Ectodermal cell (in vitro differentiated cells): Measurements from ENCODE around the gene ZNF407.
"Not testable (repeated sequence)": the region's sequence is repeated elsewhere in the genome, so short reads cannot be mapped to it uniquely, and the experiment has no call there.

Experiments used
- H3K27ac ChIP-seq: 2 replicates; pipeline ENCODE4 v1.7.0; 2013; ENCODE audit warnings: mild to moderate bottlenecking, low read depth, low read length; ENCODE audit not compliant: insufficient read depth, poor library complexity, severe bottlenecking
- H3K27me3 ChIP-seq: 2 replicates; pipeline ENCODE4 v1.7.0; 2013; ENCODE audit warnings: mild to moderate bottlenecking, low read length; ENCODE audit not compliant: insufficient read depth, control insufficient read depth, poor library complexity, severe bottlenecking
- H3K36me3 ChIP-seq: one replicate; pipeline ENCODE4 v1.7.0; 2013; ENCODE audit warnings: low read length; ENCODE audit not compliant: control insufficient read depth, insufficient read depth
- H3K4me1 ChIP-seq: one replicate; pipeline ENCODE4 v1.7.0; 2013; ENCODE audit warnings: low read length; ENCODE audit not compliant: control insufficient read depth, insufficient read depth
- H3K4me3 ChIP-seq: 2 replicates; pipeline ENCODE4 v1.7.0; 2013; ENCODE audit warnings: low read depth, low read length, control low read depth; ENCODE audit not compliant: insufficient read depth
- H3K9me3 ChIP-seq: 2 replicates; pipeline ENCODE4 v1.7.0; 2013; ENCODE audit warnings: mild to moderate bottlenecking, low read length, moderate library complexity; ENCODE audit not compliant: control insufficient read depth
- WGBS, 2 experiments: methylation state at CpG; one replicate each; pipeline ENCODE4 v1.1.7; 2013; ENCODE audit warnings: missing lambda C conversion rate in 2 of 2; 5-methylcytosine and 5-hydroxymethylcytosine counted together

The ZNF407 gene

GRCh38 chr18:74562775-74563174 lies 34.9 kb upstream of the ZNF407 start:
- WGBS, 2 experiments: 92 to 97% methylated on average over 4 of the region's 4 CpGs
- H3K36me3 ChIP-seq: no peaks in the 10 kb centered on the region
- H3K27ac ChIP-seq: no peak overlapping the region
- no peak overlapping the region for H3K4me3 ChIP-seq
- H3K9me3 ChIP-seq: peaks cover 3% of the 10 kb centered on the region
- no peaks in the 10 kb centered on the region for H3K27me3 ChIP-seq
- H3K4me1 ChIP-seq: no peaks in the 10 kb centered on the region

- no peaks in the 10 kb centered on the region for H3K4me1 ChIP-seq
- no peaks in the 10 kb centered on the region for H3K27me3 ChIP-seq
- H3K27ac ChIP-seq: no peak overlapping the region
- no peaks in the 10 kb centered on the region for H3K36me3 ChIP-seq
- WGBS, 2 experiments: 98 to 99% methylated on average over 3 of the region's 3 CpGs
- peaks cover 3% of the 10 kb centered on the region for H3K9me3 ChIP-seq
- no peak overlapping the region for H3K4me3 ChIP-seq
These were observed 33.7 kb upstream of the ZNF407 start for GRCh38 chr18:74563999-74564398.

- H3K9me3 ChIP-seq, H3K4me1 ChIP-seq, H3K27me3 ChIP-seq, H3K27ac ChIP-seq, H3K36me3 ChIP-seq, H3K4me3 ChIP-seq: not testable (repeated sequence)
- 92 to 97% methylated on average over 1 of the region's 1 CpG for WGBS, 2 experiments
These were observed 32.5 kb upstream of the ZNF407 start for GRCh38 chr18:74565164-74565563.

- not testable (repeated sequence) for H3K27ac ChIP-seq, H3K27me3 ChIP-seq, H3K4me1 ChIP-seq, H3K9me3 ChIP-seq, H3K36me3 ChIP-seq, H3K4me3 ChIP-seq
- 74 to 77% methylated on average over 3 of the region's 3 CpGs for WGBS, 2 experiments
These were observed 31.7 kb upstream of the ZNF407 start for GRCh38 chr18:74565993-74566392.

- Histone ChIP-seq H3K4me3 (no peak overlapping the region), H3K27me3 (no peaks in the 10 kb centered on the region), H3K9me3 (peaks cover 3% of the 10 kb centered on the region), H3K27ac (no peak overlapping the region), H3K4me1 (no peaks in the 10 kb centered on the region), H3K36me3 (no peaks in the 10 kb centered on the region)
- WGBS, 2 experiments: 80 to 81% methylated on average over 7 of the region's 7 CpGs
These were observed 29.8 kb upstream of the ZNF407 start for GRCh38 chr18:74567822-74568221.

- H3K27me3 ChIP-seq: no peaks in the 10 kb centered on the region
- H3K27ac ChIP-seq: no peak overlapping the region
- 97% methylated on average over 4 of the region's 4 CpGs for WGBS, 2 experiments
- H3K4me1 ChIP-seq: no peaks in the 10 kb centered on the region
- H3K4me3 ChIP-seq: no peak overlapping the region
- H3K36me3 ChIP-seq: no peaks in the 10 kb centered on the region
- peaks cover 3% of the 10 kb centered on the region for H3K9me3 ChIP-seq
These were observed 28.3 kb upstream of the ZNF407 start for GRCh38 chr18:74569401-74569800.

GRCh38 chr18:74570266-74570665 lies 27.4 kb upstream of the ZNF407 start:
- Histone ChIP-seq H3K27me3 (no peaks in the 10 kb centered on the region), H3K9me3 (peaks cover 3% of the 10 kb centered on the region), H3K4me1 (no peaks in the 10 kb centered on the region), H3K27ac (no peak overlapping the region), H3K4me3 (no peak overlapping the region), H3K36me3 (no peaks in the 10 kb centered on the region)
- WGBS, 2 experiments: 83 to 86% methylated on average over 4 of the region's 4 CpGs

GRCh38 chr18:74571895-74572680 lies 25.6 kb upstream of the ZNF407 start:
- no peaks in the 10 kb centered on the region for H3K4me1 ChIP-seq
- H3K9me3 ChIP-seq: no peaks in the 10 kb centered on the region
- no peak overlapping the region for H3K27ac ChIP-seq
- no peaks in the 10 kb centered on the region for H3K27me3 ChIP-seq
- H3K36me3 ChIP-seq: no peaks in the 10 kb centered on the region
- 90 to 92% methylated on average over 12 of the region's 12 CpGs for WGBS, 2 experiments
- no peak overlapping the region for H3K4me3 ChIP-seq

GRCh38 chr18:74573053-74573452 lies 24.6 kb upstream of the ZNF407 start:
- no peak overlapping the region for H3K27ac ChIP-seq
- H3K36me3 ChIP-seq: no peaks in the 10 kb centered on the region
- no peak overlapping the region for H3K4me3 ChIP-seq
- no peaks in the 10 kb centered on the region for H3K4me1 ChIP-seq
- H3K27me3 ChIP-seq: no peaks in the 10 kb centered on the region
- no peaks in the 10 kb centered on the region for H3K9me3 ChIP-seq

GRCh38 chr18:74574916-74575315 lies 22.8 kb upstream of the ZNF407 start:
- Histone ChIP-seq H3K36me3 (no peaks in the 10 kb centered on the region), H3K4me3 (no peak overlapping the region), H3K9me3 (no peaks in the 10 kb centered on the region), H3K27me3 (no peaks in the 10 kb centered on the region), H3K4me1 (no peaks in the 10 kb centered on the region), H3K27ac (no peak overlapping the region)
- WGBS, 2 experiments: 87 to 90% methylated on average over 2 of the region's 2 CpGs

- Histone ChIP-seq H3K9me3 (no peaks in the 10 kb centered on the region), H3K4me3 (no peak overlapping the region), H3K27ac (no peak overlapping the region), H3K36me3 (no peaks in the 10 kb centered on the region), H3K27me3 (no peaks in the 10 kb centered on the region), H3K4me1 (no peaks in the 10 kb centered on the region)
- WGBS, 2 experiments: 68 to 74% methylated on average over 5 of the region's 5 CpGs
These were observed 20.7 kb upstream of the ZNF407 start for GRCh38 chr18:74577019-74577418.
